H9 (cell line): ENCODE results near the gene STMN3. TPM values are rescaled to one million over a fixed set of nuclear protein-coding genes. Genes with fewer than 3 reads are reported as not detected.

Experiments used
- DNase-seq: peaks from one replicate; pipeline ENCODE4 v3.0.0-alpha.2; 2017
- H2AFZ ChIP-seq: one replicate; pipeline ENCODE4 v1.6.1; 2013; ENCODE audit warnings: mild to moderate bottlenecking, low read length, control low read depth, moderate library complexity
- H2AK5ac ChIP-seq: 2 replicates; pipeline ENCODE4 v1.6.1; 2013; ENCODE audit warnings: low read length, control low read depth, mixed read lengths; ENCODE audit not compliant: insufficient read length
- H2BK120ac ChIP-seq: one replicate; pipeline ENCODE4 v1.6.1; 2013; ENCODE audit warnings: low read depth, mild to moderate bottlenecking, low read length, control low read depth, inconsistent platforms; ENCODE audit not compliant: poor library complexity, severe bottlenecking
- H2BK12ac ChIP-seq: 2 replicates; pipeline ENCODE4 v1.6.1; 2013; ENCODE audit warnings: low read length, control low read depth, mixed read lengths, low read depth; ENCODE audit not compliant: insufficient read length
- H2BK15ac ChIP-seq: 2 replicates; pipeline ENCODE4 v1.6.1; 2013; ENCODE audit warnings: low read depth, low read length, control low read depth
- H2BK20ac ChIP-seq: one replicate; pipeline ENCODE4 v1.6.1; 2013; ENCODE audit warnings: low read depth, mild to moderate bottlenecking, low read length, control low read depth, inconsistent platforms; ENCODE audit not compliant: poor library complexity, severe bottlenecking
- H2BK5ac ChIP-seq: 2 replicates; pipeline ENCODE4 v1.6.1; 2013; ENCODE audit warnings: low read length, control low read depth, mixed read lengths; ENCODE audit not compliant: insufficient read length
- H3K14ac ChIP-seq: 2 replicates; pipeline ENCODE4 v1.6.1; 2013; ENCODE audit warnings: low read length, control low read depth; ENCODE audit not compliant: insufficient read depth
- H3K18ac ChIP-seq: 2 replicates; pipeline ENCODE4 v1.6.1; 2013; ENCODE audit warnings: low read depth, mild to moderate bottlenecking, mixed read lengths, low read length, control low read depth; ENCODE audit not compliant: insufficient read length
- H3K23ac ChIP-seq: 2 replicates; pipeline ENCODE4 v1.6.1; 2013; ENCODE audit warnings: low read length, control low read depth, mixed read lengths, low read depth; ENCODE audit not compliant: insufficient read length
- H3K23me2 ChIP-seq: 2 replicates; pipeline ENCODE4 v1.6.1; 2013; ENCODE audit warnings: low read depth, mild to moderate bottlenecking, mixed read lengths, low read length, control low read depth; ENCODE audit not compliant: insufficient read length, poor library complexity, severe bottlenecking
- H3K27ac ChIP-seq: 2 replicates; pipeline ENCODE4 v1.5.1; 2013; ENCODE audit warnings: low read length, control low read depth, mixed read lengths, low read depth; ENCODE audit not compliant: insufficient read length
- H3K27me3 ChIP-seq: 2 replicates; pipeline ENCODE4 v1.6.1; 2013; ENCODE audit warnings: low read length, control low read depth, inconsistent platforms; ENCODE audit not compliant: insufficient read depth
- H3K4ac ChIP-seq: 2 replicates; pipeline ENCODE4 v1.6.1; 2013; ENCODE audit warnings: low read depth, mild to moderate bottlenecking, control low read depth, inconsistent platforms, low read length, moderate library complexity
- H3K4me1 ChIP-seq: 2 replicates; pipeline ENCODE4 v1.6.1; 2013; ENCODE audit warnings: low read length, control low read depth, inconsistent platforms; ENCODE audit not compliant: insufficient read depth
- H3K4me2 ChIP-seq: 2 replicates; pipeline ENCODE4 v1.6.1; 2013; ENCODE audit warnings: low read length, control low read depth, mixed read lengths; ENCODE audit not compliant: insufficient read length, insufficient read depth
- H3K56ac ChIP-seq: 2 replicates; pipeline ENCODE4 v1.6.1; 2013; ENCODE audit warnings: low read depth, mild to moderate bottlenecking, mixed read lengths, low read length, control low read depth; ENCODE audit not compliant: insufficient read length
- H3K79me1 ChIP-seq: 2 replicates; pipeline ENCODE4 v1.6.1; 2013; ENCODE audit warnings: low read depth, mild to moderate bottlenecking, moderate library complexity, low read length, control low read depth, inconsistent platforms; ENCODE audit not compliant: insufficient read depth, poor library complexity, severe bottlenecking
- H3K79me2 ChIP-seq: 2 replicates; pipeline ENCODE4 v1.6.1; 2013; ENCODE audit warnings: low read length, control low read depth, inconsistent platforms; ENCODE audit not compliant: insufficient read depth
- H3K9ac ChIP-seq: 2 replicates; pipeline ENCODE4 v1.6.1; 2013; ENCODE audit warnings: low read length, control low read depth, mixed read lengths; ENCODE audit not compliant: insufficient read length; ENCODE audit errors: extremely low read depth
- H3K9me3 ChIP-seq: one replicate; pipeline ENCODE4 v1.6.1; 2013; ENCODE audit warnings: low read depth, low read length, inconsistent platforms; ENCODE audit not compliant: control insufficient read depth
- H3T11ph ChIP-seq: one replicate; pipeline ENCODE4 v1.6.1; 2013; ENCODE audit warnings: mild to moderate bottlenecking, low read length, control low read depth, inconsistent platforms
- H4K20me1 ChIP-seq: one replicate; pipeline ENCODE4 v1.6.1; 2013; ENCODE audit not compliant: control insufficient read depth, insufficient read length, insufficient read depth
- H4K5ac ChIP-seq: 2 replicates; pipeline ENCODE4 v1.6.1; 2013; ENCODE audit warnings: low read depth, mild to moderate bottlenecking, mixed read lengths, low read length, control low read depth; ENCODE audit not compliant: insufficient read length
- H4K8ac ChIP-seq: replicated peaks from 2 replicates; pipeline ENCODE4 v1.6.1; 2013; ENCODE audit warnings: low read length, control low read depth, mixed read lengths, low read depth; ENCODE audit not compliant: insufficient read length
- H4K91ac ChIP-seq: 2 replicates; pipeline ENCODE4 v1.6.1; 2013; ENCODE audit warnings: low read depth, mild to moderate bottlenecking, moderate library complexity, mixed read lengths, low read length, control low read depth; ENCODE audit not compliant: insufficient read length
- H3K27ac Mint-ChIP-seq, 3 experiments: 2 replicates in 2 of 3; 3 replicates in 1 of 3; pipeline ENCODE4 v1.8.0; 2020 to 2021; ENCODE audit warnings: mixed read lengths in 3 of 3, mild to moderate bottlenecking in 1 of 3, moderate library complexity in 1 of 3
- H3K27me3 Mint-ChIP-seq: 2 replicates; pipeline ENCODE4 v1.8.0; 2021; ENCODE audit warnings: low read depth, mild to moderate bottlenecking, moderate library complexity, mixed read lengths
- H3K36me3 Mint-ChIP-seq, 3 experiments: 2 replicates in 2 of 3; 3 replicates in 1 of 3; pipeline ENCODE4 v1.8.0; 2020 to 2021; ENCODE audit warnings: low read depth in 3 of 3, mixed read lengths in 3 of 3; ENCODE audit not compliant: insufficient read depth in 1 of 3
- H3K4me1 Mint-ChIP-seq, 2 experiments: 2 replicates each; pipeline ENCODE4 v1.8.0; 2020; ENCODE audit warnings: mixed read lengths in 2 of 2
- H3K4me3 Mint-ChIP-seq, 2 experiments: 2 replicates in 1 of 2; 3 replicates in 1 of 2; pipeline ENCODE4 v1.8.0; 2020 to 2021; ENCODE audit warnings: mild to moderate bottlenecking in 2 of 2, mixed read lengths in 2 of 2, moderate library complexity in 1 of 2
- H3K9me3 Mint-ChIP-seq, 2 experiments: 2 replicates in 1 of 2; 3 replicates in 1 of 2; pipeline ENCODE4 v1.8.0; 2020; ENCODE audit warnings: mild to moderate bottlenecking in 2 of 2, mixed read lengths in 2 of 2, moderate library complexity in 1 of 2
- WGBS: extraction: QIAGEN DNeasy Blood & Tissue Kit; methylation state at CpG from one replicate; pipeline ENCODE4 v1.1.7; 2013; ENCODE audit warnings: missing lambda C conversion rate, low lambda C conversion rate, mixed read lengths; ENCODE audit not compliant: insufficient read length; ENCODE audit errors: extremely low coverage; 5-methylcytosine and 5-hydroxymethylcytosine counted together
- total RNA-seq: library from RNA; stranded (reverse); gene quantifications from 2 replicates; pipeline ENCODE4 v1.2.1, GENCODE V29; 2021
- TF ChIP-seq, protein P1 (sequence below): fragments of 200-600 bp; sonication (generic); conservative IDR thresholded peaks from 3 replicates; pipeline ENCODE4 v1.8.0; 2021; ENCODE audit warnings: antibody characterized with exemption, mild to moderate bottlenecking

The STMN3 gene
- total RNA-seq, 1 experiment from 2014 or later, result 54.0 TPM

DNA sequence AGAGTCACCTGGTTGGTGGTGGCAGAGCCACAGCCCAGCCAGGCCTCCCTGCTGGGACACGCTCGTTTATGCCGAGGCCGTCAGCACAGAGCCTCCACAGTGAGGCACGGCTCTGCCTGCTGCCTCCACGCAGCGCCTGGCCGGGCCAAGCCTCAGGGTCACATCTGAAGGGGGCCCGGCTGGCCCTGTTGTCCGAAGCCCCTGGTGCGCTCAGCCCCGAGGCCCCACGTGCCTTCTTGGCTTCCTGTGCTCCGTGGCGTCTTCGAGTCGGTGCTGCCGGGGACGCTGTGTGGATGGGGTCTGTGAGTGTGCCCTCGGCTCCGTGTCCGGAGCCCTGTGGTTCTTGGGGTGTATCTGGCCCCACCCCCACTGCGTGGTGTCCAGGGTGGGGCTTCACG is 32.9 kb upstream of the STMN3 start:
- Histone ChIP-seq H2BK15ac (no peak overlapping the region), H2BK5ac (no peak overlapping the region), H3K27me3 (no peaks in the 10 kb centered on the region), H2AK5ac (no peak overlapping the region), H2AFZ (no peak overlapping the region), H4K91ac (no peak overlapping the region), H3K79me2 (no peaks in the 10 kb centered on the region), H3K9me3 (no peaks in the 10 kb centered on the region), H4K5ac (no peak overlapping the region), H2BK20ac (no peak overlapping the region), H3K9ac (no peak overlapping the region), H4K8ac (no peak overlapping the region), H3K14ac (no peak overlapping the region), H4K20me1 (no peaks in the 10 kb centered on the region), H3K4me2 (no peak overlapping the region), H3K79me1 (no peaks in the 10 kb centered on the region), H3K18ac (no peak overlapping the region), H3T11ph (no peak overlapping the region), H3K23me2 (no peaks in the 10 kb centered on the region), H3K4ac (no peak overlapping the region), H3K27ac (no peak overlapping the region), H3K23ac (no peak overlapping the region), H2BK120ac (no peak overlapping the region), H3K4me1 (no peaks in the 10 kb centered on the region), H3K56ac (no peak overlapping the region), H2BK12ac (no peak overlapping the region)
- TF ChIP-seq, protein P1, sequence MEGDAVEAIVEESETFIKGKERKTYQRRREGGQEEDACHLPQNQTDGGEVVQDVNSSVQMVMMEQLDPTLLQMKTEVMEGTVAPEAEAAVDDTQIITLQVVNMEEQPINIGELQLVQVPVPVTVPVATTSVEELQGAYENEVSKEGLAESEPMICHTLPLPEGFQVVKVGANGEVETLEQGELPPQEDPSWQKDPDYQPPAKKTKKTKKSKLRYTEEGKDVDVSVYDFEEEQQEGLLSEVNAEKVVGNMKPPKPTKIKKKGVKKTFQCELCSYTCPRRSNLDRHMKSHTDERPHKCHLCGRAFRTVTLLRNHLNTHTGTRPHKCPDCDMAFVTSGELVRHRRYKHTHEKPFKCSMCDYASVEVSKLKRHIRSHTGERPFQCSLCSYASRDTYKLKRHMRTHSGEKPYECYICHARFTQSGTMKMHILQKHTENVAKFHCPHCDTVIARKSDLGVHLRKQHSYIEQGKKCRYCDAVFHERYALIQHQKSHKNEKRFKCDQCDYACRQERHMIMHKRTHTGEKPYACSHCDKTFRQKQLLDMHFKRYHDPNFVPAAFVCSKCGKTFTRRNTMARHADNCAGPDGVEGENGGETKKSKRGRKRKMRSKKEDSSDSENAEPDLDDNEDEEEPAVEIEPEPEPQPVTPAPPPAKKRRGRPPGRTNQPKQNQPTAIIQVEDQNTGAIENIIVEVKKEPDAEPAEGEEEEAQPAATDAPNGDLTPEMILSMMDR, result no peak
- H3K4me3 Mint-ChIP-seq, result no peak overlapping the region
- no peaks in the 10 kb centered on the region for H3K27me3 Mint-ChIP-seq
- no peak overlapping the region for H3K27ac Mint-ChIP-seq
- WGBS, result no CpG with 5 or more reads among the region's 24 CpGs
- H3K36me3 Mint-ChIP-seq, result peaks cover 0 to 3% (median 0%) of the 10 kb centered on the region in 3 experiments; a peak in 2 of 7 replicates
- no peaks in the 10 kb centered on the region for H3K4me1 Mint-ChIP-seq
- no peak for DNase-seq
- no peaks in the 10 kb centered on the region for H3K9me3 Mint-ChIP-seq
